CD4-positive, alpha-beta memory T cell (primary cell): Measurements from ENCODE around the gene ZNF429. TPM values are rescaled to one million over a fixed set of nuclear protein-coding genes. Genes with fewer than 3 reads are reported as not detected.
"Not testable (repeated sequence)": the region's sequence is repeated elsewhere in the genome, so short reads cannot be mapped to it uniquely, and the experiment has no call there.

ENCODE experiments used
- CTCF ChIA-PET: fragments of 350-600 bp; sonication (Branson Sonifier 250); formaldehyde crosslinking; loops from one replicate; lab custom pipeline; 2021; ENCODE audit warnings: inconsistent platforms; ENCODE audit not compliant: partially characterized antibody; lab: Charles Lee
- POLR2A ChIA-PET: fragments of 350-600 bp; sonication (Branson Sonifier 250); formaldehyde crosslinking; loops from one replicate; lab custom pipeline; 2021; ENCODE audit not compliant: partially characterized antibody; lab: Charles Lee
- DNase-seq, 5 donors: peaks; one replicate each; pipeline versions ENCODE4 v3.0.0 to v3.0.0-alpha.2; 2020 to 2022; ENCODE audit warnings: mixed read lengths in 1 of 5
- H3K27ac ChIP-seq: one replicate; pipeline ENCODE4 v1.7.0; 2013; ENCODE audit warnings: low read depth, low read length
- H3K27me3 ChIP-seq: 2 replicates; pipeline ENCODE4 v1.7.0; 2013; ENCODE audit warnings: mild to moderate bottlenecking, low read length, moderate library complexity; ENCODE audit not compliant: insufficient read depth
- H3K36me3 ChIP-seq: 2 replicates; pipeline ENCODE4 v1.7.0; 2013; ENCODE audit warnings: mild to moderate bottlenecking, low read length, moderate library complexity; ENCODE audit not compliant: insufficient read depth
- H3K4me1 ChIP-seq: 2 replicates; pipeline ENCODE4 v1.7.0; 2013; ENCODE audit warnings: mild to moderate bottlenecking, low read length, moderate library complexity; ENCODE audit not compliant: insufficient read depth
- H3K4me3 ChIP-seq, 2 donors: one replicate each; pipeline ENCODE4 v1.7.0; 2013; ENCODE audit warnings: low read length in 2 of 2, mild to moderate bottlenecking in 1 of 2
- H3K9me3 ChIP-seq, 2 donors: one replicate each; pipeline ENCODE4 v1.7.0; 2013; ENCODE audit warnings: low read length in 2 of 2, control low read depth in 1 of 2; ENCODE audit not compliant: control insufficient read depth in 1 of 2
- H3K27ac Mint-ChIP-seq, 7 donors: one replicate each; pipeline ENCODE4 v1.8.0; 2020 to 2021; ENCODE audit warnings: mixed read lengths in 7 of 7, mild to moderate bottlenecking in 6 of 7, inconsistent platforms in 3 of 7, moderate library complexity in 3 of 7
- H3K27me3 Mint-ChIP-seq, 2 donors: one replicate each; pipeline ENCODE4 v1.8.0; 2020 to 2021; ENCODE audit warnings: mixed read lengths in 2 of 2
- H3K36me3 Mint-ChIP-seq, 2 donors: one replicate each; pipeline ENCODE4 v1.8.0; 2020 to 2021; ENCODE audit warnings: mixed read lengths in 2 of 2, inconsistent platforms in 1 of 2, mild to moderate bottlenecking in 1 of 2
- H3K4me1 Mint-ChIP-seq, 4 donors: one replicate each; pipeline ENCODE4 v1.8.0; 2020 to 2021; ENCODE audit warnings: mixed read lengths in 4 of 4, mild to moderate bottlenecking in 1 of 4
- H3K4me3 Mint-ChIP-seq, 8 donors: one replicate each; pipeline ENCODE4 v1.8.0; 2020 to 2021; ENCODE audit warnings: mixed read lengths in 8 of 8, mild to moderate bottlenecking in 7 of 8, moderate library complexity in 6 of 8, inconsistent platforms in 3 of 8
- H3K9me3 Mint-ChIP-seq, 8 donors: one replicate each; pipeline ENCODE4 v1.8.0; 2020 to 2021; ENCODE audit warnings: mixed read lengths in 8 of 8, mild to moderate bottlenecking in 5 of 8, inconsistent platforms in 3 of 8, moderate library complexity in 1 of 8
- intact Hi-C: fragments of 100-400 bp; cut with micrococcal nuclease; formaldehyde crosslinking; loops from one replicate; pipeline ENCODE4 v1.15.1; 2023
- polyA plus RNA-seq, 2 donors: library from polyadenylated mRNA; unstranded; fragments of 300-500 nt; fragmentation: Illumina TruSeq; gene quantifications; one replicate each; pipeline ENCODE4 v1.2.3, GENCODE V29; 2021
- total RNA-seq, 2 experiments: library from RNA; stranded (reverse); gene quantifications; one replicate each; pipeline ENCODE4 v1.2.3, GENCODE V29; 2021

The ZNF429 gene
- total and polyA plus RNA-seq, 4 experiments from 2014 or later = 24.7 to 32.9 (median 29.9) TPM

GRCh38 chr19:21564406-21564805, 59.0 kb downstream of the ZNF429 start:
- Mint-ChIP-seq H3K36me3 (peaks cover 29 to 45% of the 10 kb centered on the region in 2 donors), H3K27me3 (no peaks in the 10 kb centered on the region), H3K27ac (no peak overlapping the region), H3K4me3 (no peak overlapping the region), H3K9me3 (peaks cover 0 to 65% (median 29%) of the 10 kb centered on the region in 8 donors), H3K4me1 (peaks cover 7 to 35% (median 19%) of the 10 kb centered on the region in 4 donors)
- ChIA-PET CTCF (no interaction called here), POLR2A (interaction anchor here (0.9 kb wide), 1 partner anchor 59 kb away, joined by 3 read pairs; the partner anchor contains the start of gene ZNF429)
- H3K27me3 ChIP-seq = no peaks in the 10 kb centered on the region
- H3K4me3 ChIP-seq = no peak overlapping the region
- intact Hi-C loops = loop anchor here (10.0 kb wide), 1 partner anchor 130 kb away; no protein-coding TSS in a partner anchor
- no peak for DNase-seq
- no peak overlapping the region for H3K27ac ChIP-seq
- no peaks in the 10 kb centered on the region for H3K36me3 ChIP-seq
- no peaks in the 10 kb centered on the region for H3K9me3 ChIP-seq
- no peaks in the 10 kb centered on the region for H3K4me1 ChIP-seq

DNA sequence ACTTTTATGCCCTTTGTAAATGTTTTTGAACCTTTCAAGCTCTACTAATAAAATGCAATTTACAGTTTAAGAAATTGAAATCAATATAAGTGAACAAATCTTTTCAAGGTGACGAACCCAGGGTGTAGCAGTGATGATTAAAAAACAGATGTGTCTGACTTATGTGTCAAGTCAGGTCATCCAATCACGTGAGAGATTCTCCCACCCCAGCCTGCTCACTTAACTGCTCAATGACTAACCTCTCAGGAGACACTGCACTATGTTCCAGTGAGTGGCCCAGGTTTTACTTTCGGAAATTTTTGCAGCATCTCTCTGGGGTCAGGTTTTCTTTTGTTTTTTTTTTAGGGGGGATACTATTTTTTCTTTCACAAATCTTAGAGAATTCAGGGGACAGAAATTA, 60.7 kb downstream of the ZNF429 start:
- Histone ChIP-seq H3K27ac (no peak overlapping the region), H3K4me1 (no peaks in the 10 kb centered on the region), H3K4me3 (no peak overlapping the region), H3K36me3 (no peaks in the 10 kb centered on the region), H3K9me3 (no peaks in the 10 kb centered on the region), H3K27me3 (no peaks in the 10 kb centered on the region)
- ChIA-PET POLR2A (no interaction called here), CTCF (interaction anchor here (1.3 kb wide), 1 partner anchor 70 kb away, joined by 3 read pairs; no protein-coding TSS in a partner anchor)
- no peak overlapping the region for H3K27ac Mint-ChIP-seq
- intact Hi-C loops = loop anchor here (10.0 kb wide), 1 partner anchor 129 kb away; no protein-coding TSS in a partner anchor
- H3K27me3 Mint-ChIP-seq = no peaks in the 10 kb centered on the region
- peaks cover 0 to 62% (median 19%) of the 10 kb centered on the region in 8 donors for H3K9me3 Mint-ChIP-seq
- no peak for DNase-seq
- H3K4me3 Mint-ChIP-seq = peak overlapping the region in 1 of 8 donors; percentile 36
- H3K4me1 Mint-ChIP-seq = peaks cover 7 to 39% (median 19%) of the 10 kb centered on the region in 4 donors
- peaks cover 24 to 39% of the 10 kb centered on the region in 2 donors for H3K36me3 Mint-ChIP-seq

DNA sequence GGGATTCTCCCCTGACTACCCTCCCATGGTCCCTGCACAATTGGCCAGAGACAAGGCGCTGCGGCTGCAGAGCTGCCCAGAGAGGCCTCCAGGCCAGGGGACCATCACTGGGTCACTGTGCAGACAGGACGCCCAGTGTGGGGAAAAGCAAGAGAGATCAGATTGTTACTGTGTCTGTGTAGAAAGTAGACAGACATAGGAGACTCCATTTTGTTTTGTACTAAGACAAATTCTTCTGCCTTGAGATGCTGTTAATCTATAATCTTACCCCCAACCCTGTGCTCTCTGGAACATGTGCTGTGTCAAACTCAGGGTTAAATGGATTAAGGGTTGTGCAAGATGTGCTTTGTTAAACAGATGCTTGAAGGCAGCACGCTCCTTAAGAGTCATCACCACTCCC, 62.4 kb downstream of the ZNF429 start:
- H3K4me1 ChIP-seq, H3K27me3 Mint-ChIP-seq, H3K9me3 ChIP-seq, DNase-seq, POLR2A ChIA-PET, H3K36me3 ChIP-seq, H3K27me3 ChIP-seq, H3K27ac ChIP-seq, H3K4me3 ChIP-seq: not testable (repeated sequence)
- CTCF ChIA-PET = interaction anchor here (0.7 kb wide), 1 partner anchor 488 kb away, joined by 4 read pairs; no protein-coding TSS in a partner anchor
- Mint-ChIP-seq H3K27ac (peak overlapping the region in 2 of 7 donors; percentile 54 to 58), H3K4me1 (peaks cover 7 to 39% (median 19%) of the 10 kb centered on the region in 4 donors), H3K4me3 (peak overlapping the region in 7 of 8 donors; percentile 6 to 97 (median 59)), H3K9me3 (peaks cover 0 to 71% (median 18%) of the 10 kb centered on the region in 8 donors), H3K36me3 (peaks cover 21 to 31% of the 10 kb centered on the region in 2 donors)
- intact Hi-C loops = loop anchor here (10.0 kb wide), 1 partner anchor 127 kb away; no protein-coding TSS in a partner anchor

DNA sequence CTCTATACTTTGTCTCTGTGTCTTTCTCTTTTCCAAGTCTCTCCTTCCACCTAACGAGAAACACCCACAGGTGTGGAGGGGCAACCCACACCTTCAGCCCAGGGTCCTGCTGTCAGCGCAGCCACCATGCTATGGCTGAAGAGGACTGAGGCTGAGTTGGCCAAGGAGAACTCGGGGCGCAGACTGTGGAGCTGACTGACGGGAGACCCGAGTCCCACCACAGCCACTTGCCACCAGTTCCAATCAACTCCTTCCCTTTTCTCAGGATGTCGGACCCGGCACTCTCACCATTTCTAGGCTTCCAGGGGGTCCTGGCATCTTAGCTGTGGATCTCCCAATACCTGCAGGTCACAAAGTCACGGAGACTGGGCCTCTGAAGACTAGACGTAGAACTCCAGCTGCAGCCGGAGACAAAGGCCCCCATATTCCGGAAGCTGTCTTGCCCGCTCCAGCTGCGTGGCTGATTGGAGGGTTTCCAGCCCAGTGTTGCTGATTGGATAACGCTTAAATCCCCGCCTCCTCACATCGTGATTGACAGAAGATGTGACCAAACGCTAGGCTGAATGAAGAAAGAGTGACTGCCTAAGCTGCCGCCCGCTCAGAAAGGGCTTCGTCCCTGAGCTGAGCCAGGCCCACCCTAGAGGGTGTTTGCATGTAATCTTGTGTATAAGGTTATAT, 63.6 kb downstream of the ZNF429 start:
- H3K4me3 Mint-ChIP-seq = peak overlapping the region; percentile 89 to 100 (median 96)
- CTCF ChIA-PET = interaction anchor here (0.8 to 3.0 kb wide), 7 partner anchors 11 to 130 kb away, joined by 3 to 9 read pairs (median 4); partner anchors contain the start of gene ZNF429

DNA sequence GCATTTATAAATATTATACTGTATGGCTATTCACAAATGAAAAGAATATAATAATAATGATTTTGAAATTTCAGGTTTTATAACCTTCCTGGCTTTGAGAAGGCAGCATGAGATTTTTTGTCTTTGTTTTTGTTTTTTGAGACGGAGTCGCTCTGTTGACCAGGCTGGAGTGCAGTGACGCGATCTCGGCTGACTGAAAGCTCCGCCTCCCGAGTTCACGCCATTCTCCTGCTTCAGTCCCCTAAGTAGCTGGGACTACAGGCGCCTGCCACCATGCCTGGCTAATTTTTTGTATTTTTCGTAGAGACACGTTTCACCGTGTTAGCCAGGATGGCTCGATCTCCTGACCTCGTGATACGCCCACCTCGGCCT, 64.1 kb downstream of the ZNF429 start:
- Mint-ChIP-seq H3K27me3 (no peaks in the 10 kb centered on the region), H3K27ac (peak overlapping the region in 6 of 7 donors; percentile 73 to 99 (median 97)), H3K4me1 (peaks cover 6 to 34% (median 18%) of the 10 kb centered on the region in 4 donors), H3K9me3 (peaks cover 0 to 67% (median 20%) of the 10 kb centered on the region in 8 donors), H3K4me3 (peak overlapping the region; percentile 79 to 100 (median 96)), H3K36me3 (peaks cover 11 to 15% of the 10 kb centered on the region in 2 donors)
- Histone ChIP-seq H3K4me1 (no peaks in the 10 kb centered on the region), H3K27ac (no peak overlapping the region), H3K36me3 (no peaks in the 10 kb centered on the region), H3K9me3 (peaks cover 0 to 5% of the 10 kb centered on the region in 2 donors), H3K27me3 (no peaks in the 10 kb centered on the region), H3K4me3 (no peak overlapping the region)
- ChIA-PET POLR2A (interaction anchor here (0.7 to 2.6 kb wide), 18 partner anchors 11 to 1703 kb away, joined by 3 to 60 read pairs (median 4); partner anchors contain the start of genes ZNF100, ZNF253, ZNF429 and ZNF43), CTCF (interaction anchor here (0.8 to 3.0 kb wide), 7 partner anchors 11 to 130 kb away, joined by 3 to 9 read pairs (median 4); partner anchors contain the start of gene ZNF429)
- DNase-seq = peak in 1 of 5 donors; percentile 78
- intact Hi-C loops = loop anchor here (1.0 to 10.0 kb wide), 2 partner anchors 64 to 125 kb away; partner anchors contain the start of gene ZNF429

More for the DNA sequence above, 63.6 kb downstream of the ZNF429 start:
- peaks cover 7 to 34% (median 19%) of the 10 kb centered on the region in 4 donors for H3K4me1 Mint-ChIP-seq
- H3K9me3 ChIP-seq = peaks cover 0 to 5% of the 10 kb centered on the region in 2 donors
- H3K36me3 ChIP-seq = no peaks in the 10 kb centered on the region
- H3K27ac Mint-ChIP-seq = peak overlapping the region; percentile 88 to 99 (median 97)
- peak overlapping the region in 1 of 2 donors; percentile 36 for H3K4me3 ChIP-seq
- POLR2A ChIA-PET = interaction anchor here (0.7 to 2.6 kb wide), 18 partner anchors 11 to 1703 kb away, joined by 3 to 60 read pairs (median 4); partner anchors contain the start of genes ZNF100, ZNF253, ZNF429 and ZNF43
- peak; percentile 85 to 94 (median 88) for DNase-seq
- intact Hi-C loops = loop anchor here (1.0 to 10.0 kb wide), 2 partner anchors 64 to 126 kb away; partner anchors contain the start of gene ZNF429
- peaks cover 14 to 20% of the 10 kb centered on the region in 2 donors for H3K36me3 Mint-ChIP-seq
- H3K27me3 Mint-ChIP-seq = no peaks in the 10 kb centered on the region
- peaks cover 0 to 67% (median 19%) of the 10 kb centered on the region in 8 donors for H3K9me3 Mint-ChIP-seq
- H3K4me1 ChIP-seq = no peaks in the 10 kb centered on the region
- H3K27ac ChIP-seq = peak overlapping the region; percentile 48
- H3K27me3 ChIP-seq = no peaks in the 10 kb centered on the region

GRCh38 chr19:21571316-21571715, 65.9 kb downstream of the ZNF429 start:
- Histone ChIP-seq H3K27me3 (no peaks in the 10 kb centered on the region), H3K36me3 (no peaks in the 10 kb centered on the region), H3K27ac (no peak overlapping the region), H3K9me3 (peaks cover 0 to 5% of the 10 kb centered on the region in 2 donors), H3K4me3 (no peak overlapping the region), H3K4me1 (no peaks in the 10 kb centered on the region)
- Mint-ChIP-seq H3K27me3 (no peaks in the 10 kb centered on the region), H3K36me3 (peaks cover 6 to 10% of the 10 kb centered on the region in 2 donors), H3K27ac (no peak overlapping the region), H3K4me3 (no peak overlapping the region), H3K9me3 (peaks cover 0 to 78% (median 19%) of the 10 kb centered on the region in 8 donors), H3K4me1 (peaks cover 4 to 29% (median 13%) of the 10 kb centered on the region in 4 donors)
- CTCF ChIA-PET = interaction anchor here (1.2 to 3.0 kb wide), 2 partner anchors 9 to 14 kb away, joined by 4 to 6 read pairs; no protein-coding TSS in a partner anchor
- DNase-seq = no peak
- POLR2A ChIA-PET = interaction anchor here (1.6 kb wide), 1 partner anchor 66 kb away, joined by 8 read pairs; the partner anchor contains the start of gene ZNF429
- intact Hi-C loops = no loop called here
